Sigmoid colon (tissue), 7 donors: ENCODE results near the gene MRC2. TPM values are rescaled to one million over a fixed set of nuclear protein-coding genes. Genes with fewer than 3 reads are reported as not detected.
A peak's percentile ranks its signal among the peaks of the same experiment; 100 is the strongest.

ENCODE experiments used
- DNase-seq: peaks from one replicate; pipeline ENCODE4 v3.0.0-alpha.2; 2019
- H3K27ac ChIP-seq, 4 donors: fragments of 200-600 bp; sonication (generic); one replicate each; pipeline ENCODE4 v1.5.1; 2016 to 2019; ENCODE audit warnings: mild to moderate bottlenecking in 1 of 4
- H3K27me3 ChIP-seq, 3 donors: fragments of 200-600 bp; sonication (generic); one replicate each; pipeline ENCODE4 v1.5.1; 2019; ENCODE audit warnings: mild to moderate bottlenecking in 1 of 3
- H3K36me3 ChIP-seq, 4 donors: fragments of 200-600 bp; sonication (generic); one replicate each; pipeline ENCODE4 v1.5.1; 2016 to 2019
- H3K4me1 ChIP-seq, 4 donors: fragments of 200-600 bp; sonication (generic); one replicate each; pipeline ENCODE4 v1.5.1; 2017 to 2019
- H3K4me3 ChIP-seq, 4 donors: fragments of 200-600 bp; sonication (generic); one replicate each; pipeline ENCODE4 v1.5.1; 2017 to 2019; ENCODE audit warnings: mild to moderate bottlenecking in 2 of 4, moderate library complexity in 1 of 4
- H3K9me3 ChIP-seq, 4 donors: fragments of 200-600 bp in 3 of 4; sonication (generic) in 3 of 4; one replicate each; pipeline versions ENCODE4 v1.5.1 to v1.6.1; 2013 to 2019
- EP300 ChIP-seq, 4 donors: sonication (generic); formaldehyde crosslinking; IDR thresholded peaks; one replicate each; pipeline ENCODE4 v1.6.1; 2017; ENCODE audit warnings: antibody characterized with exemption in 4 of 4
- POLR2A ChIP-seq, 2 donors: fragments of 450-650 bp; IDR thresholded peaks; one replicate each; pipeline ENCODE4 v1.6.1; 2016; ENCODE audit warnings: antibody characterized with exemption in 2 of 2, mild to moderate bottlenecking in 2 of 2, moderate library complexity in 2 of 2
- POLR2AphosphoS5 ChIP-seq, 4 donors: sonication (generic); formaldehyde crosslinking; IDR thresholded peaks; one replicate each; pipeline ENCODE4 v1.6.1; 2017; ENCODE audit warnings: antibody characterized with exemption in 4 of 4
- WGBS, 2 donors: extraction: QIAGEN DNeasy Blood & Tissue Kit; methylation state at CpG; one replicate each; pipeline ENCODE4 v1.1.7; 2013; 5-methylcytosine and 5-hydroxymethylcytosine counted together
- intact Hi-C: fragments of 100-400 bp; cut with DNase I; formaldehyde crosslinking; loops from one replicate; pipeline ENCODE4 v1.15.1; 2023
- polyA plus RNA-seq, 3 donors: library from polyadenylated mRNA; stranded (reverse); fragments of 200-250 nt; gene quantifications; one replicate each; pipeline ENCODE4 v1.2.3, GENCODE V29; 2013
- total RNA-seq, 4 donors: library from RNA; depleted of rRNA; stranded (reverse); fragments of >200 nt; gene quantifications; one replicate each; pipeline ENCODE4 v1.1.0, GENCODE V29; 2016
- TF ChIP-seq, protein P1 (sequence below), 4 experiments: fragments of 450-650 bp in 3 of 4; fragments of 200-600 bp in 1 of 4; IDR thresholded peaks; one replicate each; pipeline ENCODE4 v1.5.1; 2016 to 2019; ENCODE audit warnings: antibody characterized with exemption in 4 of 4, mild to moderate bottlenecking in 3 of 4, moderate library complexity in 2 of 4
- donor health status: healthy with polysubstance abuse.
- donor health status: Bipolar disorder and iron deficiency.
- donor health status: healthy.

MRC2 gene
- total and polyA plus RNA-seq, 7 donors, result 2.5 to 94.4 (median 19.6) TPM

- H3K36me3 ChIP-seq, result no peaks in the 10 kb centered on the region
- 1 to 2% methylated on average over 57 of the region's 57 CpGs for WGBS, 2 donors
- DNase-seq, result peak; percentile 75
- intact Hi-C loops, result no loop called here
- H3K27ac ChIP-seq, result peak overlapping the region; percentile 39 to 66 (median 62)
- H3K27me3 ChIP-seq, result peaks cover 0 to 18% (median 17%) of the 10 kb centered on the region in 3 donors
- no peaks in the 10 kb centered on the region for H3K9me3 ChIP-seq
- peak overlapping the region; percentile 8 to 55 (median 41) for H3K4me3 ChIP-seq
- H3K4me1 ChIP-seq, result peaks cover 0 to 29% (median 26%) of the 10 kb centered on the region in 4 donors
- TF ChIP-seq POLR2AphosphoS5 (IDR thresholded peaks at IDR 0.05), result peak in 2 of 4 donors; percentile 17
- TF ChIP-seq EP300 (IDR thresholded peaks at IDR 0.05), result no peak
These were observed 25.0 kb downstream of the MRC2 start for GRCh38 chr17:62652251-62653001.

DNA sequence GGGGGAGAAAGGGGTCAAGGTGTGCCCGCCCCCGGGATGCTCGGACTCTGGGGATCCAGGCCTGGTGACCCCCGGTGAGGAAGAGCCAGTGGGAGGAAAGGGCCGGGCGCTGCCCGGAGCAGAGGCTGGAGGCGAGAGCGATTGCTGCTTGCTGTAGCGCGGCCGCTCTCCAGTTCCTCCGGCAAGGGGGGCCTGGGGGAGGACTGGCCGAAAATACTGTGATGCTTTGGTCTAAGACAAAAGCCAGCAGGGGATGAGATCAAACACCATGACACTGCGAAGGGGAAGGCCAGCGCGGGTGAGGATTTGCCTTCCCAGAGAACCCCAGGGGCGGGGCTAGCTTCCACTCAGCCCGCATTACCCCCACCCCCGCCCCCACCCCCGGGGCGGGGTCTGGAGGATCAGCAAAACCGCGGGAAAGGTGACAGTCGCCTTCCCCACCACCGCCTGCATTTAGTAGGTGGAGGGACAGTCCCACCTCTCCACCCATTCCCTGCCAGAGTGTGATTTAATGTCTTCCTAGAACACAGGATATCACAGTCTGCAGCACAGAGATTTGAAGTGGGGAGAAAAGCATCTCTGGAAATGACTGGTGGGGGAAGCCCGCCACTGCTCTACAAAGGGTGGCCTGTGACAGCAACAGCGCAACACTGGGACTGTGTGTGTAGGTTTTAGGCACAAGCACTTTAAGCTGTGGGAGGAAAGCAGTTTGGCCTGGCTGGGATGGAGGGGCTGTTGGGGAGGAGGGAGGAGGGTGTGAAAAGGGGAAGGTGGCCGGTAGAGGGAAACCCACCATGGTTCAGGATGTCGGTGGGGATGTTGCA lies 25.7 kb downstream of the MRC2 start:
- no peaks in the 10 kb centered on the region for H3K36me3 ChIP-seq
- DNase-seq, result peak; percentile 81
- H3K4me3 ChIP-seq, result peak overlapping the region; percentile 8 to 55 (median 41)
- H3K27me3 ChIP-seq, result peaks cover 0 to 18% (median 17%) of the 10 kb centered on the region in 3 donors
- intact Hi-C loops, result no loop called here
- 2 to 4% methylated on average over 30 of the region's 30 CpGs for WGBS, 2 donors
- peaks cover 0 to 29% (median 26%) of the 10 kb centered on the region in 4 donors for H3K4me1 ChIP-seq
- H3K27ac ChIP-seq, result peak overlapping the region; percentile 39 to 66 (median 62)
- H3K9me3 ChIP-seq, result no peaks in the 10 kb centered on the region
- TF ChIP-seq, protein P1, sequence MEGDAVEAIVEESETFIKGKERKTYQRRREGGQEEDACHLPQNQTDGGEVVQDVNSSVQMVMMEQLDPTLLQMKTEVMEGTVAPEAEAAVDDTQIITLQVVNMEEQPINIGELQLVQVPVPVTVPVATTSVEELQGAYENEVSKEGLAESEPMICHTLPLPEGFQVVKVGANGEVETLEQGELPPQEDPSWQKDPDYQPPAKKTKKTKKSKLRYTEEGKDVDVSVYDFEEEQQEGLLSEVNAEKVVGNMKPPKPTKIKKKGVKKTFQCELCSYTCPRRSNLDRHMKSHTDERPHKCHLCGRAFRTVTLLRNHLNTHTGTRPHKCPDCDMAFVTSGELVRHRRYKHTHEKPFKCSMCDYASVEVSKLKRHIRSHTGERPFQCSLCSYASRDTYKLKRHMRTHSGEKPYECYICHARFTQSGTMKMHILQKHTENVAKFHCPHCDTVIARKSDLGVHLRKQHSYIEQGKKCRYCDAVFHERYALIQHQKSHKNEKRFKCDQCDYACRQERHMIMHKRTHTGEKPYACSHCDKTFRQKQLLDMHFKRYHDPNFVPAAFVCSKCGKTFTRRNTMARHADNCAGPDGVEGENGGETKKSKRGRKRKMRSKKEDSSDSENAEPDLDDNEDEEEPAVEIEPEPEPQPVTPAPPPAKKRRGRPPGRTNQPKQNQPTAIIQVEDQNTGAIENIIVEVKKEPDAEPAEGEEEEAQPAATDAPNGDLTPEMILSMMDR (IDR thresholded peaks at IDR 0.05), result no peak
- TF ChIP-seq EP300 (IDR thresholded peaks at IDR 0.05) (no peak), POLR2AphosphoS5 (IDR thresholded peaks at IDR 0.05) (no peak), POLR2A (IDR thresholded peaks at IDR 0.05) (no peak)

DNA sequence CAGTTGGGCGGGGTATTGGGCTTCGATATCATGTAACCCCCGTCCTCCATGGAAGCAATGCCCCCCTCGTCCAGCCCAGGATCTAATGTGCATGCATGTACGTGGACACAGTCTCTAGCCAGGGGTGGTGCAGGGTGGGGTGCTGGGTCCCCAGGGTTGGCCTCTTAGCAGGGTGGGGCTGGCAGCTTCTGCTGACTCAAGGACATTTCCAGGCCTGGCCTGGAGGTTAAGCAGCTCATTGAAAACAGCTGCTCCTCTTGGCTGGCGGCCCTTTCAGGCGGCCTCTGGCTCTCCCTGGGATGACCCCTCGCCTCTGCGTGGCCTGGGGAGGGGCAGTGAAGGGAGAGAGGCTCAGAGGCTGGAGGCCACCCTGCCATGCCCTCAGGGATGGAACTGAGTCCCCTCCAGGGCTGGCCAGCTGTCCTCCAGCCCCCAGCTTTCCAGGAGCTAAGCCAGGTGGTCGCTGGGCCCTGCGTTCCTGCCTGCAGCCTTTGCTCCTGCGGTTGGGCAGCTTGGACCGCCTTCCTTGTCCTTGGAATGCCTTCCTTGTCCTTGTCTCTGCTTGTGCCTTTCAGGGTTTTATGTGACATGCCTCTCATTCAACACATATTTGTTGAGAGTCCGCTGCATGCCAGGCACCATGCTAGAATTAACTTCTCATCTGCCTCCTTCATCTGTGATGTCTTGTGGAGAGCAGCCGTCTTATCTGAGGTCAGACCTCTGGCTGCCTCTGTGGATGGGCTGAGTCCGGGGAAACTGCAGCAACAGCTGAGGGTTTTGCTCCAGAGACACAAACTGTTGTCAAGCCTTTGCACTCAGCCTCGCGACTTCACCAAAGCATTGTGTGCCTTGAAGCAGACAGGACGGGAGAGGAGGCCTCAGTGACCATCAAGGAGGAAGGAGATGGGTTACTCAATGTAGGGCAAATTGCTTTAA lies 26.6 kb downstream of the MRC2 start:
- WGBS, 2 donors, result 57 to 58% methylated on average over 19 of the region's 19 CpGs
- H3K27me3 ChIP-seq, result peaks cover 0 to 18% (median 17%) of the 10 kb centered on the region in 3 donors
- H3K27ac ChIP-seq, result peak overlapping the region; percentile 39 to 66 (median 54)
- no peak overlapping the region for H3K4me3 ChIP-seq
- TF ChIP-seq, protein P1 (IDR thresholded peaks at IDR 0.05), result no peak
- peak in 2 of 4 donors; percentile 41 to 43 for TF ChIP-seq POLR2AphosphoS5 (IDR thresholded peaks at IDR 0.05)
- peak; percentile 83 for DNase-seq
- no peaks in the 10 kb centered on the region for H3K36me3 ChIP-seq
- no peaks in the 10 kb centered on the region for H3K9me3 ChIP-seq
- peaks cover 0 to 29% (median 26%) of the 10 kb centered on the region in 4 donors for H3K4me1 ChIP-seq
- intact Hi-C loops, result no loop called here

GRCh38 chr17:62655656-62656055 lies 28.2 kb downstream of the MRC2 start:
- TF ChIP-seq, protein P1 (IDR thresholded peaks at IDR 0.05), result no peak
- TF ChIP-seq POLR2AphosphoS5 (IDR thresholded peaks at IDR 0.05) (no peak), POLR2A (IDR thresholded peaks at IDR 0.05) (no peak), EP300 (IDR thresholded peaks at IDR 0.05) (no peak)
- Histone ChIP-seq H3K4me3 (no peak overlapping the region), H3K36me3 (no peaks in the 10 kb centered on the region), H3K4me1 (peaks cover 0 to 29% (median 26%) of the 10 kb centered on the region in 4 donors), H3K27ac (no peak overlapping the region), H3K9me3 (peaks cover 0 to 4% (median 0%) of the 10 kb centered on the region in 4 donors), H3K27me3 (peaks cover 0 to 18% (median 17%) of the 10 kb centered on the region in 3 donors)
- no peak for DNase-seq
- intact Hi-C loops, result no loop called here
- WGBS, 2 donors, result 59 to 86% methylated on average over 6 of the region's 6 CpGs
